Neuron (in vitro differentiated cells): ENCODE measurements around the gene L2HGDH.
"Not testable (repeated sequence)": the region's sequence is repeated elsewhere in the genome, so short reads cannot be mapped to it uniquely, and the experiment has no call there.

Source experiments
- H2AFZ ChIP-seq: one replicate; pipeline ENCODE4 v1.6.1; 2013; ENCODE audit warnings: low read depth, mild to moderate bottlenecking, inconsistent platforms, low read length, moderate library complexity
- H3K27me3 ChIP-seq: one replicate; pipeline ENCODE4 v1.6.1; 2013; ENCODE audit warnings: low read length; ENCODE audit not compliant: insufficient read depth
- H3K36me3 ChIP-seq: one replicate; pipeline ENCODE4 v1.6.1; 2013; ENCODE audit warnings: low read length; ENCODE audit not compliant: insufficient read depth
- H3K4me1 ChIP-seq: one replicate; pipeline ENCODE4 v1.6.1; 2013; ENCODE audit warnings: low read length; ENCODE audit not compliant: insufficient read depth
- H3K4me3 ChIP-seq: 2 replicates; pipeline ENCODE4 v1.5.1; 2013; ENCODE audit warnings: mild to moderate bottlenecking, low read length, moderate library complexity
- H3K9me3 ChIP-seq: one replicate; pipeline ENCODE4 v1.6.1; 2013; ENCODE audit warnings: low read length

Gene L2HGDH

GRCh38 chr14:50334211-50334610, 22.2 kb upstream of the L2HGDH start:
- H3K4me1 ChIP-seq: peaks cover 12% of the 10 kb centered on the region
- H3K9me3 ChIP-seq: no peaks in the 10 kb centered on the region
- H3K36me3 ChIP-seq: peaks cover 9% of the 10 kb centered on the region
- no peaks in the 10 kb centered on the region for H3K27me3 ChIP-seq
- H3K4me3 ChIP-seq: no peak overlapping the region
- no peak overlapping the region for H2AFZ ChIP-seq

- H3K4me1 ChIP-seq: peaks cover 12% of the 10 kb centered on the region
- peaks cover 9% of the 10 kb centered on the region for H3K36me3 ChIP-seq
- H3K27me3 ChIP-seq: no peaks in the 10 kb centered on the region
- no peak overlapping the region for H3K4me3 ChIP-seq
- H2AFZ ChIP-seq: no peak overlapping the region
- H3K9me3 ChIP-seq: no peaks in the 10 kb centered on the region
Observed at GRCh38 chr14:50333014-50333509, 21.0 kb upstream of the L2HGDH start.

DNA sequence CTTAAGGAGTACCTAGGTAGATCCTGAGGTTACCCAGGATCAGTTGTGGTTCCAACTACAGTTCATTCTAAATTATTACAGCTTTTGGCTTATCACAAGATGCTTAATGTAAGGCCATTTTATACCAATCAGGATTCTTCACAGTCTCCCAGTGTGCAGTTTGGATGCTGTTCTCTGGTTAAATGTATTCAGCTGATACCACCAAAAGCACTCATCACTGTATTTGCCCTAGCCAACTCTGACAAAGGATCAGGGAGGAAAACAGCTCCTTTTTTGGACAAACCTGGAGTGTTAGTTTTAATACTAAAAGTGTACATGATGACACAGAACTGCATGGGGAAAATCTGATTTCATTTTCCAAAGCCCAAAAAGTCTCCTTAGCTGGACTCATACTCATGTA, 19.6 kb upstream of the L2HGDH start:
- Histone ChIP-seq H3K4me1 (peaks cover 12% of the 10 kb centered on the region), H2AFZ (no peak overlapping the region), H3K27me3 (no peaks in the 10 kb centered on the region), H3K9me3 (no peaks in the 10 kb centered on the region), H3K36me3 (peaks cover 12% of the 10 kb centered on the region), H3K4me3 (no peak overlapping the region)

DNA sequence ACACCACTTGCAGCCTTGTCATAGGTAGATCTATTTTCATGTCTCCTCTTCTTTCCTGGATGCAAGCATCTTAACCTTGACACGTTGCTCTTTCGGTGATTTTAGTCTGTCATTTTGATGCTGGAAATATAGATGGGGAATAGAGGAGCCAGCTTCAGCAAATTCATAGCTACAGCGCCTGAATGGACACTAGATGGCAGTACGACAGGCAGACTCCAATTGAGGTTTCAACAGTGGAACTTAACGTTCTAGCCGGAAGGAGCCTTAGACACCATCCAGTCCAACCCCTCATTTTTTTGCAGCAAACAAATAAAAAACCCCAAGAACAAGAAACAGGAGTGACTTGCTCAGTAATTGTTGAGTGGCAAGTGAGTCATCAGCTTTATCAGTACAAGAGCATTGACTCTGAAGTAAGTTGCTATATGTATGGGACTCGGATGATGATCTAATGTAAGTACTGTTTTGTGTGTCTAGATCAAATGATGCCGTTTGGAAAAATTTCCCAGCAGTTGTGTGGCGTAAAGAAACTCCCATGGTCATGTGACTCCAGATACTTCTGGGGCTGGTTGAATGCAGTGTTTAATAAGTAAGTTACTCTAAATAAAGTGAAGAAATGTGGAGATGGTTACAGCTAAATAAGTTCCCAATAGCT, 9.1 kb upstream of the L2HGDH start:
- H2AFZ ChIP-seq: no peak overlapping the region
- H3K4me1 ChIP-seq: peaks cover 8% of the 10 kb centered on the region
- peak overlapping the region; percentile 22 for H3K4me3 ChIP-seq
- H3K27me3 ChIP-seq: no peaks in the 10 kb centered on the region
- peaks cover 28% of the 10 kb centered on the region for H3K36me3 ChIP-seq
- no peaks in the 10 kb centered on the region for H3K9me3 ChIP-seq

- Histone ChIP-seq H3K27me3 (no peaks in the 10 kb centered on the region), H2AFZ (no peak overlapping the region), H3K9me3 (no peaks in the 10 kb centered on the region), H3K4me1 (peaks cover 8% of the 10 kb centered on the region), H3K36me3 (peaks cover 22% of the 10 kb centered on the region), H3K4me3 (no peak overlapping the region)
Observed at GRCh38 chr14:50320283-50320682, 8.3 kb upstream of the L2HGDH start.

GRCh38 chr14:50319721-50320120, 7.7 kb upstream of the L2HGDH start:
- Histone ChIP-seq H3K4me3 (no peak overlapping the region), H2AFZ (no peak overlapping the region), H3K9me3 (no peaks in the 10 kb centered on the region), H3K4me1 (peaks cover 8% of the 10 kb centered on the region), H3K27me3 (no peaks in the 10 kb centered on the region), H3K36me3 (peaks cover 18% of the 10 kb centered on the region)

DNA sequence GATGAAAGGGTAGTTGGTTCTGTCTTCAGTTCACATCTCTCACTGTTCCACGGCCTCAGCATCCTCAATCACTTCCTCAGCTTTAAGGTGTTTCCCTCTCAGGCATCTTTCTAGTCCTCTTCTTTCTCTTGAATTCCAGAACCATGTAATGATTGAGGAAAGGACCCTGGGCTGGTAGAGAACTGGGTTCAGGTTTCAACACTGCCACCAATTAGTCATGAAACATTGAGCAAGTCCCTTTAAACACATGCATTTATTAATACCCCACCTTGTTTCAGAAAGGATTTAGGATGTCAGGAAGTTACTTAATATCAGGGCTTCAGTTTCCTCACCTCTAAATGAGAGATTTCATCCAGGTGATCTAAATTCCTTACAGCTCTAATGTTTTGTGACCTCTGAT, 7.3 kb upstream of the L2HGDH start:
- H3K27me3 ChIP-seq: no peaks in the 10 kb centered on the region
- H3K36me3 ChIP-seq: peaks cover 16% of the 10 kb centered on the region
- peaks cover 8% of the 10 kb centered on the region for H3K4me1 ChIP-seq
- H3K9me3 ChIP-seq: no peaks in the 10 kb centered on the region
- no peak overlapping the region for H2AFZ ChIP-seq
- no peak overlapping the region for H3K4me3 ChIP-seq

DNA sequence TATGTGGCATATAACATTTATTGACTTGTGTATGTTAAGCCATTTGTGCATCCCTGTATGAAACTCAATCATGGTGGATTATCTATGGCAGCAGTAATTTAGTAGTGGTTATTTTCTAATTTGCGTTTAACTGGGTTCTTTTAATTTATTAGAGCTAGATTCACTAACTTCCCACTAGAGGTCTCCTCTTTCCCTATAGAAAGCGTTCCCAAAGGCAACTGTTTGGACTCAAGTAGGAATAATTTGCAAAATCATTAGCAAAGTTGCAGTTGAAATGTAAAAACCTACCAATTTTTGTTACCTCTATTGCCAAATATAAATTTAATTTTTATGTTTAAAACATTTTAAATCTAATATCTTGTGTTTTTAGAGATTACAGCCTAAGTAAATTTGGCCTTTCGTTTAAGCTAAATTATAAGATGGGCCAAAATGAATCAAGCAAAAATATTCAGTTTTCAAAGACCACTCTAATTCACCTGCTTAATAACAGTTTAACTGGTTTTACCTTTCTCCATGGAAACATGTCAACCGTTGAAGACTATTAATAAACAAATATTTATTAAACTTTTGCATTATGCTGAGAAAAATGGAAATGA, 6.1 kb upstream of the L2HGDH start:
- no peak overlapping the region for H3K4me3 ChIP-seq
- no peak overlapping the region for H2AFZ ChIP-seq
- H3K36me3 ChIP-seq: peaks cover 11% of the 10 kb centered on the region
- H3K9me3 ChIP-seq: no peaks in the 10 kb centered on the region
- no peaks in the 10 kb centered on the region for H3K27me3 ChIP-seq
- H3K4me1 ChIP-seq: peaks cover 10% of the 10 kb centered on the region

DNA sequence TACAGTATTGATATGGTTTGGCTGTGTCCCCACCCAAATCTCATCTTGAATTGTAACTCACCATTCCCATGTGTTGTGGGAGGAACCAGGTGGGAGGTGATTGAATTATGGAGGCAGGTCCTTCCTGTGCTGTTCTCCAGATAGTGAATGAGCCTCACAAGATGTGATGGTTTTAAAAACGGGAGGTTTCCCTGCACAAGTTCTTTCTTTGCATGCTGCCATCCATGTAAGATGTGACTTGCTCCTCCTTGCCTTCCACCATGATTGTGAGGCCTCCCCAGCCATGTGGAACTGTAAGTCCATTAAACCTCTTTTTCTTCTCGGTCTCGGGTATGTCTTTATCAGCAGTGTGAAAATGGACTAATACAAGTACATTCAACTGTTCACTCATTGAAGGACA, 2.1 kb upstream of the L2HGDH start:
- not testable (repeated sequence) for H3K9me3 ChIP-seq, H3K27me3 ChIP-seq, H2AFZ ChIP-seq, H3K36me3 ChIP-seq, H3K4me3 ChIP-seq
- peaks cover 10% of the 10 kb centered on the region for H3K4me1 ChIP-seq

DNA sequence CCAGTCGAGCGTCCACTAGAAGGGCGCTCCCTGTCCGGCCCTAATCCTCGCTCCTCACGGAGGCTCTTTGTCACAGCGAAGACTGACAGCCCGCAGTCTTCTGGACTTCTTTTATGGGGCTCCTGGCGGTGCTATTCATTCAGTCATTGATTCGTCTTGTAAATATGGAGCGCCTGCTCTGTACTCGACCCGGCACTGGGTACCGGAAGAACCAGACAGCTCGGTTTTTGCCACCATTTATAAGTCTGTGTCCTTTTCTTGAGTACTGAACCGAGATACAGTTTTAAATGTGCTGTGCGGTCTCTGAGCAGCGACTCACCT, 665 bp upstream of the L2HGDH start:
- Histone ChIP-seq H3K9me3 (no peaks in the 10 kb centered on the region), H3K27me3 (no peaks in the 10 kb centered on the region), H2AFZ (peak overlapping the region; percentile 71), H3K4me1 (peaks cover 10% of the 10 kb centered on the region), H3K36me3 (peaks cover 5% of the 10 kb centered on the region), H3K4me3 (peak overlapping the region; percentile 63)

DNA sequence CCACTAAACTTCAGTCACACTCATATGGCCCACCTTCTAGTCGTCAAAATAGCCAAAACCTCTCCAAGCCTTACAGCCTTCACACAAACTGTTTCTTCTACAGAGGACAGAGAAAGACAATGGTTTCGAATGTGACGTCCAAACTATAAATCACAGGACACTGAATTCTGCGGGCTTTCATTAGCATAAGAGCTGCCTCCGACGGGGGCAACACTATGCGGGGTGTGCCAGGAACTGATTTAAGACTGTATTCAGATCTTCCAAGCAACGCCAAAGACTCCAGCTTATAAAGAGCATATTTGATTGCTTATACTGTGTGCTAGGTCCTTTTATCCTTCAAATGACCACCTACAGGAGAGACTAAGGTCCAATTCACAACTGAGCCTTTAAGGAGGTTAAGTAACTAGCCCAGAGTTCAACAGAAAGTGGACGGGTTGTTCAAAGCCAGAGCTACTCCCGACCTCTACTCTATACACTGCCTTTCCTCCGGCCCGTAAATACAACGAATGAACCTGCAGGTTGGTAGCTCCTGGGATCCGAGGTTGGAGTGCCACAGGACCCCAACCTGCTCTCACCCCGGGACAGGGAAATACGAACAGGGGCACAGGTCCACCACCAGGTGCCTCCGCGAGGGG, 575 bp downstream of the L2HGDH start:
- Histone ChIP-seq H2AFZ (peak overlapping the region; percentile 71), H3K27me3 (no peaks in the 10 kb centered on the region)

GRCh38 chr14:50310445-50310844, 1.6 kb downstream of the L2HGDH start:
- peaks cover 5% of the 10 kb centered on the region for H3K36me3 ChIP-seq
- no peaks in the 10 kb centered on the region for H3K27me3 ChIP-seq
- H3K9me3 ChIP-seq: no peaks in the 10 kb centered on the region
- H3K4me3 ChIP-seq: no peak overlapping the region
- H2AFZ ChIP-seq: no peak overlapping the region
- peaks cover 10% of the 10 kb centered on the region for H3K4me1 ChIP-seq

More for the DNA sequence above, 575 bp downstream of the L2HGDH start:
- H3K4me3 ChIP-seq: peak overlapping the region; percentile 63
- peaks cover 10% of the 10 kb centered on the region for H3K4me1 ChIP-seq
- peaks cover 5% of the 10 kb centered on the region for H3K36me3 ChIP-seq
- no peaks in the 10 kb centered on the region for H3K9me3 ChIP-seq

GRCh38 chr14:50308363-50308915, 3.6 kb downstream of the L2HGDH start:
- H3K36me3 ChIP-seq: no peaks in the 10 kb centered on the region
- no peak overlapping the region for H3K4me3 ChIP-seq
- H2AFZ ChIP-seq: no peak overlapping the region
- H3K4me1 ChIP-seq: peaks cover 10% of the 10 kb centered on the region
- H3K27me3 ChIP-seq: no peaks in the 10 kb centered on the region
- no peaks in the 10 kb centered on the region for H3K9me3 ChIP-seq
